Activated CD8-positive, alpha-beta memory T cell treated with anti-CD3 and anti-CD28 coated beads for 1 hour (primary cell): ENCODE measurements around the gene RIMKLA.

Experiments
- DNase-seq, 2 donors: peaks; one replicate each; pipeline ENCODE4 v3.0.0-alpha.2; 2020; ENCODE audit warnings: low read depth in 1 of 2; ENCODE audit errors: extremely low read depth in 1 of 2

RIMKLA gene

GRCh38 chr1:42370876-42371549 lies 9.6 kb upstream of the RIMKLA start:
- DNase-seq, result no peak

- DNase-seq, result no peak
Measured at GRCh38 chr1:42372796-42373195, 7.8 kb upstream of the RIMKLA start.

- DNase-seq, result no peak
Measured at GRCh38 chr1:42379794-42380585, 602 bp upstream of the RIMKLA start.

GRCh38 chr1:42381280-42381673 lies 685 bp downstream of the RIMKLA start:
- no peak for DNase-seq

- no peak for DNase-seq
Measured at GRCh38 chr1:42385283-42385682, 4.7 kb downstream of the RIMKLA start.

GRCh38 chr1:42386051-42386450 lies 5.5 kb downstream of the RIMKLA start:
- DNase-seq, result no peak

GRCh38 chr1:42392255-42392654 lies 11.7 kb downstream of the RIMKLA start:
- DNase-seq, result no peak

- no peak for DNase-seq
Measured at GRCh38 chr1:42392967-42393848, 12.6 kb downstream of the RIMKLA start.

GRCh38 chr1:42399315-42400100 lies 18.9 kb downstream of the RIMKLA start:
- no peak for DNase-seq

GRCh38 chr1:42403880-42404400 lies 23.3 kb downstream of the RIMKLA start:
- no peak for DNase-seq

- no peak for DNase-seq
Measured at GRCh38 chr1:42414551-42415496, 34.2 kb downstream of the RIMKLA start.

GRCh38 chr1:42417166-42417565 lies 36.6 kb downstream of the RIMKLA start:
- no peak for DNase-seq

- no peak for DNase-seq
Measured at GRCh38 chr1:42418516-42418915, 37.9 kb downstream of the RIMKLA start.

GRCh38 chr1:42419126-42419821 lies 38.7 kb downstream of the RIMKLA start:
- no peak for DNase-seq

GRCh38 chr1:42420121-42420520 lies 39.5 kb downstream of the RIMKLA start:
- no peak for DNase-seq

GRCh38 chr1:42420911-42421585 lies 40.5 kb downstream of the RIMKLA start:
- no peak for DNase-seq

- DNase-seq, result no peak
Measured at GRCh38 chr1:42422737-42423136, 42.1 kb downstream of the RIMKLA start.

- no peak for DNase-seq
Measured at GRCh38 chr1:42423681-42424080, 43.1 kb downstream of the RIMKLA start.
